Measurements from ENCODE around the gene ROBO2.

- TF ChIP-seq POLR2A (IDR thresholded peaks at IDR 0.05) (no peak), CTCF (IDR thresholded peaks at IDR 0.05) (no peak)
Observed at GRCh38 chr3:77420336-77420735, 380.4 kb downstream of the ROBO2 start.

Data from heart left ventricle (tissue), 13 donors.